ENCODE measurements around the gene CIRBP. TPM values are rescaled to one million over a fixed set of nuclear protein-coding genes. Genes with fewer than 3 reads are reported as not detected.
A peak's percentile ranks its signal among the peaks of the same experiment; 100 is the strongest.

The CIRBP gene
- total and polyA plus RNA-seq, 2 of the 13 experiments (the other 11 are each of a cell fraction or from before 2014, with no cell fraction given): 133 to 140 TPM

DNA sequence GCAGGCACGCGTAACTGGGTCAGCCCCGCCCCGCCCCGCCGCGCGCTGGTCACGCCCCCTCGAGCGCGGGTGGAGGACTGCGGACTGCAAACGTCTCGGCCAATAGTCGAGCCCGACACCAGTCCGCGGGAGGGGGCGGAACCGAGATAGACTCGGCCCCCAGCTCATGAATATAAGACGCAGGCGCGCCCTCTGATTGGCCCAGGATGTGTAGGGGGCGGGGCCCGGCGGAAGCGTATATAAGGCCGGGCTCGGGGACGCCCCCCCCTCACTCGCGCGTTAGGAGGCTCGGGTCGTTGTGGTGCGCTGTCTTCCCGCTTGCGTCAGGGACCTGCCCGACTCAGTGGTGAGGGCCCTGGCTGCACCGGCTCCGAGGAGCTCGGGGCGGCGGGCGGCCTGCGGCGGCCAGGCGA is at the start of gene CIRBP (continued):
- TF ChIP-seq, protein P1, sequence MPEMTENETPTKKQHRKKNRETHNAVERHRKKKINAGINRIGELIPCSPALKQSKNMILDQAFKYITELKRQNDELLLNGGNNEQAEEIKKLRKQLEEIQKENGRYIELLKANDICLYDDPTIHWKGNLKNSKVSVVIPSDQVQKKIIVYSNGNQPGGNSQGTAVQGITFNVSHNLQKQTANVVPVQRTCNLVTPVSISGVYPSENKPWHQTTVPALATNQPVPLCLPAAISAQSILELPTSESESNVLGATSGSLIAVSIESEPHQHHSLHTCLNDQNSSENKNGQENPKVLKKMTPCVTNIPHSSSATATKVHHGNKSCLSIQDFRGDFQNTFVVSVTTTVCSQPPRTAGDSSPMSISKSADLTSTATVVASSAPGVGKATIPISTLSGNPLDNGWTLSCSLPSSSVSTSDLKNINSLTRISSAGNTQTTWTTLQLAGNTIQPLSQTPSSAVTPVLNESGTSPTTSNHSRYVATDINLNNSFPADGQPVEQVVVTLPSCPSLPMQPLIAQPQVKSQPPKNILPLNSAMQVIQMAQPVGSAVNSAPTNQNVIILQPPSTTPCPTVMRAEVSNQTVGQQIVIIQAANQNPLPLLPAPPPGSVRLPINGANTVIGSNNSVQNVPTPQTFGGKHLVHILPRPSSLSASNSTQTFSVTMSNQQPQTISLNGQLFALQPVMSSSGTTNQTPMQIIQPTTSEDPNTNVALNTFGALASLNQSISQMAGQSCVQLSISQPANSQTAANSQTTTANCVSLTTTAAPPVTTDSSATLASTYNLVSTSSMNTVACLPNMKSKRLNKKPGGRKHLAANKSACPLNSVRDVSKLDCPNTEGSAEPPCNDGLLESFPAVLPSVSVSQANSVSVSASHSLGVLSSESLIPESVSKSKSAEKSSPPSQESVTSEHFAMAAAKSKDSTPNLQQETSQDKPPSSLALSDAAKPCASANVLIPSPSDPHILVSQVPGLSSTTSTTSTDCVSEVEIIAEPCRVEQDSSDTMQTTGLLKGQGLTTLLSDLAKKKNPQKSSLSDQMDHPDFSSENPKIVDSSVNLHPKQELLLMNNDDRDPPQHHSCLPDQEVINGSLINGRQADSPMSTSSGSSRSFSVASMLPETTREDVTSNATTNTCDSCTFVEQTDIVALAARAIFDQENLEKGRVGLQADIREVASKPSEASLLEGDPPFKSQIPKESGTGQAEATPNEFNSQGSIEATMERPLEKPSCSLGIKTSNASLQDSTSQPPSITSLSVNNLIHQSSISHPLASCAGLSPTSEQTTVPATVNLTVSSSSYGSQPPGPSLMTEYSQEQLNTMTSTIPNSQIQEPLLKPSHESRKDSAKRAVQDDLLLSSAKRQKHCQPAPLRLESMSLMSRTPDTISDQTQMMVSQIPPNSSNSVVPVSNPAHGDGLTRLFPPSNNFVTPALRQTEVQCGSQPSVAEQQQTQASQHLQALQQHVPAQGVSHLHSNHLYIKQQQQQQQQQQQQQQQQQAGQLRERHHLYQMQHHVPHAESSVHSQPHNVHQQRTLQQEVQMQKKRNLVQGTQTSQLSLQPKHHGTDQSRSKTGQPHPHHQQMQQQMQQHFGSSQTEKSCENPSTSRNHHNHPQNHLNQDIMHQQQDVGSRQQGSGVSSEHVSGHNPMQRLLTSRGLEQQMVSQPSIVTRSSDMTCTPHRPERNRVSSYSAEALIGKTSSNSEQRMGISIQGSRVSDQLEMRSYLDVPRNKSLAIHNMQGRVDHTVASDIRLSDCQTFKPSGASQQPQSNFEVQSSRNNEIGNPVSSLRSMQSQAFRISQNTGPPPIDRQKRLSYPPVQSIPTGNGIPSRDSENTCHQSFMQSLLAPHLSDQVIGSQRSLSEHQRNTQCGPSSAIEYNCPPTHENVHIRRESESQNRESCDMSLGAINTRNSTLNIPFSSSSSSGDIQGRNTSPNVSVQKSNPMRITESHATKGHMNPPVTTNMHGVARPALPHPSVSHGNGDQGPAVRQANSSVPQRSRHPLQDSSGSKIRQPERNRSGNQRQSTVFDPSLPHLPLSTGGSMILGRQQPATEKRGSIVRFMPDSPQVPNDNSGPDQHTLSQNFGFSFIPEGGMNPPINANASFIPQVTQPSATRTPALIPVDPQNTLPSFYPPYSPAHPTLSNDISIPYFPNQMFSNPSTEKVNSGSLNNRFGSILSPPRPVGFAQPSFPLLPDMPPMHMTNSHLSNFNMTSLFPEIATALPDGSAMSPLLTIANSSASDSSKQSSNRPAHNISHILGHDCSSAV (CRISPR knock-in tag; IDR thresholded peaks at IDR 0.05; ENCODE audit: borderline replicate concordance): no peak
- TF ChIP-seq ZNF615 (CRISPR knock-in tag; IDR thresholded peaks at IDR 0.05; ENCODE audit: borderline replicate concordance) (no peak), NCOA5 (CRISPR knock-in tag; IDR thresholded peaks at IDR 0.05) (no peak), ZNF17 (CRISPR knock-in tag; IDR thresholded peaks at IDR 0.05) (no peak), ZNF460 (CRISPR knock-in tag; IDR thresholded peaks at IDR 0.05; ENCODE audit: borderline replicate concordance) (no peak), ZNF101 (CRISPR knock-in tag; IDR thresholded peaks at IDR 0.05; ENCODE audit: borderline replicate concordance, low read depth) (0 out of 2 replicates have a peak, but pooled peaks have one; percentile 18), ZSCAN21 (CRISPR knock-in tag; IDR thresholded peaks at IDR 0.05; ENCODE audit: borderline replicate concordance) (no peak; the same call in 1 of the 2 replicates), SMARCC2 (IDR thresholded peaks at IDR 0.05) (no peak), CBX5 (CRISPR knock-in tag; IDR thresholded peaks at IDR 0.05; ENCODE audit: borderline replicate concordance) (peak; percentile 22; the same call in 1 of the 2 replicates), ZNF891 (CRISPR knock-in tag; IDR thresholded peaks at IDR 0.05) (no peak), NFKBIZ (CRISPR knock-in tag; IDR thresholded peaks at IDR 0.05) (no peak), SRSF1 (optimal IDR thresholded peaks at IDR 0.05; ENCODE audit: low read depth, low read length) (peak; percentile 99), CEBPB (IDR thresholded peaks at IDR 0.05; ENCODE audit: borderline replicate concordance, low read depth, low read length) (no peak)
- TF ChIP-seq, protein P2, sequence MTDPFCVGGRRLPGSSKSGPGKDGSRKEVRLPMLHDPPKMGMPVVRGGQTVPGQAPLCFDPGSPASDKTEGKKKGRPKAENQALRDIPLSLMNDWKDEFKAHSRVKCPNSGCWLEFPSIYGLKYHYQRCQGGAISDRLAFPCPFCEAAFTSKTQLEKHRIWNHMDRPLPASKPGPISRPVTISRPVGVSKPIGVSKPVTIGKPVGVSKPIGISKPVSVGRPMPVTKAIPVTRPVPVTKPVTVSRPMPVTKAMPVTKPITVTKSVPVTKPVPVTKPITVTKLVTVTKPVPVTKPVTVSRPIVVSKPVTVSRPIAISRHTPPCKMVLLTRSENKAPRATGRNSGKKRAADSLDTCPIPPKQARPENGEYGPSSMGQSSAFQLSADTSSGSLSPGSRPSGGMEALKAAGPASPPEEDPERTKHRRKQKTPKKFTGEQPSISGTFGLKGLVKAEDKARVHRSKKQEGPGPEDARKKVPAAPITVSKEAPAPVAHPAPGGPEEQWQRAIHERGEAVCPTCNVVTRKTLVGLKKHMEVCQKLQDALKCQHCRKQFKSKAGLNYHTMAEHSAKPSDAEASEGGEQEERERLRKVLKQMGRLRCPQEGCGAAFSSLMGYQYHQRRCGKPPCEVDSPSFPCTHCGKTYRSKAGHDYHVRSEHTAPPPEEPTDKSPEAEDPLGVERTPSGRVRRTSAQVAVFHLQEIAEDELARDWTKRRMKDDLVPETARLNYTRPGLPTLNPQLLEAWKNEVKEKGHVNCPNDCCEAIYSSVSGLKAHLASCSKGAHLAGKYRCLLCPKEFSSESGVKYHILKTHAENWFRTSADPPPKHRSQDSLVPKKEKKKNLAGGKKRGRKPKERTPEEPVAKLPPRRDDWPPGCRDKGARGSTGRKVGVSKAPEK (CRISPR knock-in tag; IDR thresholded peaks at IDR 0.05; ENCODE audit: borderline replicate concordance): no peak
- TF ChIP-seq, protein P3, sequence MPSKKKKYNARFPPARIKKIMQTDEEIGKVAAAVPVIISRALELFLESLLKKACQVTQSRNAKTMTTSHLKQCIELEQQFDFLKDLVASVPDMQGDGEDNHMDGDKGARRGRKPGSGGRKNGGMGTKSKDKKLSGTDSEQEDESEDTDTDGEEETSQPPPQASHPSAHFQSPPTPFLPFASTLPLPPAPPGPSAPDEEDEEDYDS (CRISPR knock-in tag; IDR thresholded peaks at IDR 0.05): peak; percentile 98
- TF ChIP-seq, protein P4, sequence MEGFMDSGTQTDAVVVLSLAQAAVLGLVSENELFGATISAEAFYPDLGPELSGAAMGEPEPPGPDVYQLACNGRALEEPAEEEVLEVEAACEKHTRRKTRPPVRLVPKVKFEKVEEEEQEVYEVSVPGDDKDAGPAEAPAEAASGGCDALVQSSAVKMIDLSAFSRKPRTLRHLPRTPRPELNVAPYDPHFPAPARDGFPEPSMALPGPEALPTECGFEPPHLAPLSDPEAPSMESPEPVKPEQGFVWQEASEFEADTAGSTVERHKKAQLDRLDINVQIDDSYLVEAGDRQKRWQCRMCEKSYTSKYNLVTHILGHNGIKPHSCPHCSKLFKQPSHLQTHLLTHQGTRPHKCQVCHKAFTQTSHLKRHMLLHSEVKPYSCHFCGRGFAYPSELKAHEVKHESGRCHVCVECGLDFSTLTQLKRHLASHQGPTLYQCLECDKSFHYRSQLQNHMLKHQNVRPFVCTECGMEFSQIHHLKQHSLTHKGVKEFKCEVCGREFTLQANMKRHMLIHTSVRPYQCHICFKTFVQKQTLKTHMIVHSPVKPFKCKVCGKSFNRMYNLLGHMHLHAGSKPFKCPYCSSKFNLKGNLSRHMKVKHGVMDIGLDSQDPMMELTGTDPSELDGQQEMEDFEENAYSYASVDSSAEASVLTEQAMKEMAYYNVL (CRISPR knock-in tag; IDR thresholded peaks at IDR 0.05; ENCODE audit: borderline replicate concordance): no peak

Data from HepG2 (cell line).